ENCODE data around the gene GAS7.
"Not testable (repeated sequence)": the region's sequence is repeated elsewhere in the genome, so short reads cannot be mapped to it uniquely, and the experiment has no call there.

Gene GAS7

DNA sequence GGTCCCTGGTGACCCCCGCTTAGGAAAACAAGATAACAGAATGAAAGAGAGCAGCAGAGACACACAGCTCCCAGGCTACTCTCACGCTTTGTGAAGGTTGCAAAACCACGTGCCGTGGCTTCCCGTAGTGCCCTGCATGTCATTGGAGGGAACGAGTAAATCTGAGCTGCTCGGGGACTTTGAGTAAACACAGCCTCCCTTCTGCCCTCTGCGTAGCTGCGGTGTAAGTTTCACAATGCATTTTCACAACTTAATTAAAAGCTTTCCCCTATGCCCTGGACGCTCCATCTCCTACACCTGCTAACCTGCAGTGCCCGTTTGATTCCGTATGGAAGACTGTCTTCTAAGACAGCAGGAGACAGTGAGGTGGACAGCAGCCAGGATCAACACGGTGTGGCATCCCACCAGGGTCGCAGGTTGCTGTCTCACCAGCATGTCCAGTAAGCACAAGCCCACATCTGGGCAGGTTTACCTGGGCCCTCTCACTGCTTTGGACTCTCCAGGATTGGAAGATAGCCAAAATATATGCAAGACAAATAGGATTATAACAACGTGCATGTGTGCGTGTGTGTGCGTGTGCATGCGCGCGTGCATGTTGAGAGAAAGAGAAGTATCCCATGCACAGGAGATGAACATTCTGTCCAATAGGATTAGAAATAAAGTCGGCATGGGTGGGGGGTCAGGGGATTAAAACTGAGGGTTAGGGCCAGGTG lies 177.0 kb downstream of the GAS7 start:
- no peak for ATAC-seq
- no peak for TF ChIP-seq OSR1 (CRISPR knock-in tag; IDR thresholded peaks at IDR 0.05)
- TF ChIP-seq ESRRG (CRISPR knock-in tag; IDR thresholded peaks at IDR 0.05): no peak
- TF ChIP-seq, protein P1, sequence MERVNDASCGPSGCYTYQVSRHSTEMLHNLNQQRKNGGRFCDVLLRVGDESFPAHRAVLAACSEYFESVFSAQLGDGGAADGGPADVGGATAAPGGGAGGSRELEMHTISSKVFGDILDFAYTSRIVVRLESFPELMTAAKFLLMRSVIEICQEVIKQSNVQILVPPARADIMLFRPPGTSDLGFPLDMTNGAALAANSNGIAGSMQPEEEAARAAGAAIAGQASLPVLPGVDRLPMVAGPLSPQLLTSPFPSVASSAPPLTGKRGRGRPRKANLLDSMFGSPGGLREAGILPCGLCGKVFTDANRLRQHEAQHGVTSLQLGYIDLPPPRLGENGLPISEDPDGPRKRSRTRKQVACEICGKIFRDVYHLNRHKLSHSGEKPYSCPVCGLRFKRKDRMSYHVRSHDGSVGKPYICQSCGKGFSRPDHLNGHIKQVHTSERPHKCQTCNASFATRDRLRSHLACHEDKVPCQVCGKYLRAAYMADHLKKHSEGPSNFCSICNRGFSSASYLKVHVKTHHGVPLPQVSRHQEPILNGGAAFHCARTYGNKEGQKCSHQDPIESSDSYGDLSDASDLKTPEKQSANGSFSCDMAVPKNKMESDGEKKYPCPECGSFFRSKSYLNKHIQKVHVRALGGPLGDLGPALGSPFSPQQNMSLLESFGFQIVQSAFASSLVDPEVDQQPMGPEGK (CRISPR knock-in tag; IDR thresholded peaks at IDR 0.05; ENCODE audit: borderline replicate concordance): no peak
- TF ChIP-seq TCF4 (CRISPR knock-in tag; IDR thresholded peaks at IDR 0.05; ENCODE audit: borderline replicate concordance): no peak
- TF ChIP-seq SNAI2 (CRISPR knock-in tag; IDR thresholded peaks at IDR 0.05): no peak
- TF ChIP-seq, protein P2, sequence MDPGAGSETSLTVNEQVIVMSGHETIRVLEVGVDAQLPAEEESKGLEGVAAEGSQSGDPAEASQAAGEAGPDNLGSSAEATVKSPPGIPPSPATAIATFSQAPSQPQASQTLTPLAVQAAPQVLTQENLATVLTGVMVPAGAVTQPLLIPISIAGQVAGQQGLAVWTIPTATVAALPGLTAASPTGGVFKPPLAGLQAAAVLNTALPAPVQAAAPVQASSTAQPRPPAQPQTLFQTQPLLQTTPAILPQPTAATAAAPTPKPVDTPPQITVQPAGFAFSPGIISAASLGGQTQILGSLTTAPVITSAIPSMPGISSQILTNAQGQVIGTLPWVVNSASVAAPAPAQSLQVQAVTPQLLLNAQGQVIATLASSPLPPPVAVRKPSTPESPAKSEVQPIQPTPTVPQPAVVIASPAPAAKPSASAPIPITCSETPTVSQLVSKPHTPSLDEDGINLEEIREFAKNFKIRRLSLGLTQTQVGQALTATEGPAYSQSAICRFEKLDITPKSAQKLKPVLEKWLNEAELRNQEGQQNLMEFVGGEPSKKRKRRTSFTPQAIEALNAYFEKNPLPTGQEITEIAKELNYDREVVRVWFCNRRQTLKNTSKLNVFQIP (CRISPR knock-in tag; IDR thresholded peaks at IDR 0.05; ENCODE audit: borderline replicate concordance, low read depth): no peak
- no peak for TF ChIP-seq ZFP30 (CRISPR knock-in tag; IDR thresholded peaks at IDR 0.05)

DNA sequence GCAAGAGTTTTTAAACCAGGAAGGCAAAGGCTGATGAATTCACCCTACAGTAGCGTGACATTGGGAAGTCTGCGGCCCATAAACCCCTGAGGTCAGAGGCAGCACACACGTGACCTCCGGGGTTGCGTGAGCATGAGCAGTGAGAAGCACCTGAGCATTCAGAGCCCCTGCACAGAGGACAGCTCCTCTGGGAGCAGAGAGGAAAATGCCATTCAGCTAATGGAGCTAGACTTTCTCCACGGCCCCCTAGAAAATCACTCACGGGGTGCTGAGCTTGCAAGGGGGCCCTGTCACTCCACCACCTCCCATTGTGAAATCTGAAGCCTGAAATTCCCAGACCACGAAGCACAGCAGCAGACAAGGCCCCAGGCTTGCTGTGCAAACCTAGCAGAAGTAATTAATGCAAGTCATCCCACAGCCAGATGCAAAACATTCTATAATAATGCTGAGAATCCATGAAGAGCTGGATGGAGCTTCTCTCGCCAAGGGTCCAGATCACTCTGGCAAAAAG lies 178.4 kb downstream of the GAS7 start:
- no peak for ATAC-seq
- no peak for TF ChIP-seq ZNF70 (CRISPR knock-in tag; IDR thresholded peaks at IDR 0.05)
- no peak for TF ChIP-seq ISL1 (CRISPR knock-in tag; IDR thresholded peaks at IDR 0.05)
- TF ChIP-seq, protein P3, sequence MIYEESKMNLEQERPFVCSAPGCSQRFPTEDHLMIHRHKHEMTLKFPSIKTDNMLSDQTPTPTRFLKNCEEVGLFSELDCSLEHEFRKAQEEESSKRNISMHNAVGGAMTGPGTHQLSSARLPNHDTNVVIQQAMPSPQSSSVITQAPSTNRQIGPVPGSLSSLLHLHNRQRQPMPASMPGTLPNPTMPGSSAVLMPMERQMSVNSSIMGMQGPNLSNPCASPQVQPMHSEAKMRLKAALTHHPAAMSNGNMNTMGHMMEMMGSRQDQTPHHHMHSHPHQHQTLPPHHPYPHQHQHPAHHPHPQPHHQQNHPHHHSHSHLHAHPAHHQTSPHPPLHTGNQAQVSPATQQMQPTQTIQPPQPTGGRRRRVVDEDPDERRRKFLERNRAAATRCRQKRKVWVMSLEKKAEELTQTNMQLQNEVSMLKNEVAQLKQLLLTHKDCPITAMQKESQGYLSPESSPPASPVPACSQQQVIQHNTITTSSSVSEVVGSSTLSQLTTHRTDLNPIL (CRISPR knock-in tag; IDR thresholded peaks at IDR 0.05; ENCODE audit: low read depth): no peak
- TF ChIP-seq ARNTL (CRISPR knock-in tag; IDR thresholded peaks at IDR 0.05; ENCODE audit: borderline replicate concordance, low read depth): no peak
- TF ChIP-seq TOX (CRISPR knock-in tag; IDR thresholded peaks at IDR 0.05; ENCODE audit: borderline replicate concordance): no peak
- no peak for TF ChIP-seq RARB (CRISPR knock-in tag; IDR thresholded peaks at IDR 0.05)
- TF ChIP-seq, protein P2 (CRISPR knock-in tag; IDR thresholded peaks at IDR 0.05; ENCODE audit: borderline replicate concordance, low read depth): no peak
- TF ChIP-seq ZNF565 (CRISPR knock-in tag; conservative IDR thresholded peaks at IDR 0.05; ENCODE audit: low read depth): no peak
- no peak for TF ChIP-seq ZC3H10 (CRISPR knock-in tag; IDR thresholded peaks at IDR 0.05)
- no peak for TF ChIP-seq CSDC2 (CRISPR knock-in tag; IDR thresholded peaks at IDR 0.05)
- TF ChIP-seq GLIS3 (CRISPR knock-in tag; IDR thresholded peaks at IDR 0.05): no peak
- no peak for TF ChIP-seq ZNF8 (CRISPR knock-in tag; IDR thresholded peaks at IDR 0.05)

DNA sequence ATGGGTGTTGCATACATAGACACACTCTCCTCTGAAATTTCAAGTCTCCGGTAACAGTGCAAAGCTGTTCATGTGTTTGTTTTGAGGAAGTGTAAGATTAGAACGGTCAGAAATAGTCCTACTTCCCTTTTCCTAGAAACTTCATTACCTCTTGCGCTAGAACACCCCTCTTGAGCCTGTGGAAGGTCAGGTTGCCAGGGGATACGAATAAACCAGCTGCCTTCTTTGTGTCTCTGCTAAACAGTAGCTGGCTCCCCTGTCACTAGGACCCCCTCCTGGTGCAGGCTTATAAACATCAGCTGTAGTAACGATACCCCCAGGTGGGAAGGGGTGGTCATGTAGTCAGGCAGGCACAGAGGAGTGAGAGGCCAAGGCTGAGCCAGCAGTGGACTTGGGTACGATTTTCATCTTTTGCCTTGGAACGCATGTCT lies 179.9 kb downstream of the GAS7 start:
- TF ChIP-seq PPARA (CRISPR knock-in tag; IDR thresholded peaks at IDR 0.05; ENCODE audit: borderline replicate concordance) (no peak), ZNF565 (CRISPR knock-in tag; conservative IDR thresholded peaks at IDR 0.05; ENCODE audit: low read depth) (no peak), TOX (CRISPR knock-in tag; IDR thresholded peaks at IDR 0.05; ENCODE audit: borderline replicate concordance) (no peak), BACH2 (CRISPR knock-in tag; IDR thresholded peaks at IDR 0.05; ENCODE audit: borderline replicate concordance) (no peak), TCF4 (CRISPR knock-in tag; IDR thresholded peaks at IDR 0.05; ENCODE audit: borderline replicate concordance) (no peak), ZNF8 (CRISPR knock-in tag; IDR thresholded peaks at IDR 0.05) (no peak), GLIS3 (CRISPR knock-in tag; IDR thresholded peaks at IDR 0.05) (no peak), CSDC2 (CRISPR knock-in tag; IDR thresholded peaks at IDR 0.05) (no peak), ZFP30 (CRISPR knock-in tag; IDR thresholded peaks at IDR 0.05) (no peak)
- TF ChIP-seq, protein P3 (CRISPR knock-in tag; IDR thresholded peaks at IDR 0.05; ENCODE audit: low read depth): no peak
- TF ChIP-seq, protein P4, sequence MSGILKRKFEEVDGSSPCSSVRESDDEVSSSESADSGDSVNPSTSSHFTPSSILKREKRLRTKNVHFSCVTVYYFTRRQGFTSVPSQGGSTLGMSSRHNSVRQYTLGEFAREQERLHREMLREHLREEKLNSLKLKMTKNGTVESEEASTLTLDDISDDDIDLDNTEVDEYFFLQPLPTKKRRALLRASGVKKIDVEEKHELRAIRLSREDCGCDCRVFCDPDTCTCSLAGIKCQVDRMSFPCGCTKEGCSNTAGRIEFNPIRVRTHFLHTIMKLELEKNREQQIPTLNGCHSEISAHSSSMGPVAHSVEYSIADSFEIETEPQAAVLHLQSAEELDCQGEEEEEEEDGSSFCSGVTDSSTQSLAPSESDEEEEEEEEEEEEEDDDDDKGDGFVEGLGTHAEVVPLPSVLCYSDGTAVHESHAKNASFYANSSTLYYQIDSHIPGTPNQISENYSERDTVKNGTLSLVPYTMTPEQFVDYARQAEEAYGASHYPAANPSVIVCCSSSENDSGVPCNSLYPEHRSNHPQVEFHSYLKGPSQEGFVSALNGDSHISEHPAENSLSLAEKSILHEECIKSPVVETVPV (CRISPR knock-in tag; IDR thresholded peaks at IDR 0.05): no peak
- TF ChIP-seq, protein P5, sequence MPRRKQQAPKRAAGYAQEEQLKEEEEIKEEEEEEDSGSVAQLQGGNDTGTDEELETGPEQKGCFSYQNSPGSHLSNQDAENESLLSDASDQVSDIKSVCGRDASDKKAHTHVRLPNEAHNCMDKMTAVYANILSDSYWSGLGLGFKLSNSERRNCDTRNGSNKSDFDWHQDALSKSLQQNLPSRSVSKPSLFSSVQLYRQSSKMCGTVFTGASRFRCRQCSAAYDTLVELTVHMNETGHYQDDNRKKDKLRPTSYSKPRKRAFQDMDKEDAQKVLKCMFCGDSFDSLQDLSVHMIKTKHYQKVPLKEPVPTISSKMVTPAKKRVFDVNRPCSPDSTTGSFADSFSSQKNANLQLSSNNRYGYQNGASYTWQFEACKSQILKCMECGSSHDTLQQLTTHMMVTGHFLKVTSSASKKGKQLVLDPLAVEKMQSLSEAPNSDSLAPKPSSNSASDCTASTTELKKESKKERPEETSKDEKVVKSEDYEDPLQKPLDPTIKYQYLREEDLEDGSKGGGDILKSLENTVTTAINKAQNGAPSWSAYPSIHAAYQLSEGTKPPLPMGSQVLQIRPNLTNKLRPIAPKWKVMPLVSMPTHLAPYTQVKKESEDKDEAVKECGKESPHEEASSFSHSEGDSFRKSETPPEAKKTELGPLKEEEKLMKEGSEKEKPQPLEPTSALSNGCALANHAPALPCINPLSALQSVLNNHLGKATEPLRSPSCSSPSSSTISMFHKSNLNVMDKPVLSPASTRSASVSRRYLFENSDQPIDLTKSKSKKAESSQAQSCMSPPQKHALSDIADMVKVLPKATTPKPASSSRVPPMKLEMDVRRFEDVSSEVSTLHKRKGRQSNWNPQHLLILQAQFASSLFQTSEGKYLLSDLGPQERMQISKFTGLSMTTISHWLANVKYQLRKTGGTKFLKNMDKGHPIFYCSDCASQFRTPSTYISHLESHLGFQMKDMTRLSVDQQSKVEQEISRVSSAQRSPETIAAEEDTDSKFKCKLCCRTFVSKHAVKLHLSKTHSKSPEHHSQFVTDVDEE (CRISPR knock-in tag; IDR thresholded peaks at IDR 0.05): no peak
- no peak for ATAC-seq

DNA sequence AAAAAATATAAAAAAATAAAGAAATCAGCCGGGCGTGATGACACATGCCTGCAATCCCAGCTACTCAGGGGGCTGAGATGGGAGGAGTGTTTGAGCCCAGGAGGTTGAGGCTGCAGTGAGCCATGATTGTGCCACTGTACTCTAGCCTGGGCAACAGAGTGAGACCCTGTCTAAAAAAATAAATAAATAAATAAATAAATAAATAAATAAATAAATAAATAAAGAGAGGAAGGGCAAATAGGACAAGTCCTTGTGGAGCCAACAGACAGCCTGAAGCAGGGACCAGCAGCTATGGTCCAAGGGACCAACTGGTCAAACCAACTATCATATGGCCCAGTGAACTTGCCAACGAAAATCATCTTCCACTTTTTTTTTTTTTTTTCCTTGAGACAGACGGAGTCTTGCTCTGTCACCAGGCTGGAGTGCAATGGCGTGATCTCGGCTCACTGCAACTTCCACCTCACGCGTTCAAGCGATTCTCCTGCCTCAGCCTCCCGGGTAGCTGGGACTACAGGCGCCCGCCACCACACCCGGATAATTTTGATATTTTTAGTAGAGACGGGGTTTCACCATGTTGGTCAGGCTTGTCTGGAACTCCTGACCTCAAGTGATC lies 181.3 kb downstream of the GAS7 start:
- not testable (repeated sequence) for ATAC-seq
